ENCODE data around the gene FARSA.

GRCh38 chr19:12965017-12965811, 31.7 kb upstream of the FARSA start:
- TF ChIP-seq POLR2A (IDR thresholded peaks at IDR 0.05; ENCODE audit: low read length) (no peak), GATA1 (IDR thresholded peaks at IDR 0.05; ENCODE audit: low read depth, low read length) (no peak)

All from erythroblast (primary cell).